ENCODE results near the gene PDCD1LG2.

- TF ChIP-seq CTCF (IDR thresholded peaks at IDR 0.05) (no peak), GABPA (IDR thresholded peaks at IDR 0.05; ENCODE audit: low read depth) (no peak)
Observed at GRCh38 chr9:5478206-5478605, 32.1 kb upstream of the PDCD1LG2 start.

All from SK-N-SH (cell line).